HG02759 (cell line): Measurements from ENCODE around the gene LSMEM2.
"Not testable (repeated sequence)": the region's sequence is repeated elsewhere in the genome, so short reads cannot be mapped to it uniquely, and the experiment has no call there.

Source experiments
- ATAC-seq: cut with Tn5 transposase; IDR thresholded peaks from one replicate; pipeline ENCODE4 v1.9.1; 2021; ENCODE audit warnings: mild to moderate bottlenecking, moderate library complexity; ENCODE audit not compliant: unreplicated experiment

Gene LSMEM2

GRCh38 chr3:50297896-50298725 lies 19.2 kb downstream of the LSMEM2 start:
- ATAC-seq, result no peak

- peak; percentile 88 for ATAC-seq
Observed at GRCh38 chr3:50298836-50299637, 20.1 kb downstream of the LSMEM2 start, which contains the start of the genes HYAL3 and NAA80. TSS of gene HYAL3 (minus strand) at chr3:50299405. CDS start at chr3:50295602, 3,803 bp downstream. TSS of gene NAA80 (minus strand) at chr3:50299405. CDS start at chr3:50297463, 1,942 bp downstream.

- no peak for ATAC-seq
Observed at GRCh38 chr3:50299638-50299928, 20.7 kb downstream of the LSMEM2 start.

GRCh38 chr3:50299929-50300680 lies 21.2 kb downstream of the LSMEM2 start:
- ATAC-seq, result no peak

- no peak for ATAC-seq
Observed at GRCh38 chr3:50300681-50301254, 21.9 kb downstream of the LSMEM2 start.

- no peak for ATAC-seq
Observed at GRCh38 chr3:50302095-50303012, 23.5 kb downstream of the LSMEM2 start.

- no peak for ATAC-seq
Observed at GRCh38 chr3:50303013-50303815, 24.3 kb downstream of the LSMEM2 start, which contains the start of gene HYAL1. TSS of gene HYAL1 (minus strand) at chr3:50303574. CDS start at chr3:50302956, 618 bp downstream.

- no peak for ATAC-seq
Observed at GRCh38 chr3:50304601-50305000, 25.7 kb downstream of the LSMEM2 start.

GRCh38 chr3:50312041-50312440 lies 33.2 kb downstream of the LSMEM2 start:
- ATAC-seq, result not testable (repeated sequence)

GRCh38 chr3:50314342-50314741 lies 35.5 kb downstream of the LSMEM2 start:
- no peak for ATAC-seq

- ATAC-seq, result no peak
Observed at GRCh38 chr3:50314816-50315215, 35.9 kb downstream of the LSMEM2 start.

- ATAC-seq, result no peak
Observed at GRCh38 chr3:50316657-50317242, 37.9 kb downstream of the LSMEM2 start.

- no peak for ATAC-seq
Observed at GRCh38 chr3:50317300-50317699, 38.4 kb downstream of the LSMEM2 start.

GRCh38 chr3:50318163-50318562 lies 39.3 kb downstream of the LSMEM2 start:
- no peak for ATAC-seq

GRCh38 chr3:50318615-50319014 lies 39.7 kb downstream of the LSMEM2 start:
- ATAC-seq, result no peak

GRCh38 chr3:50319181-50319893 lies 40.5 kb downstream of the LSMEM2 start:
- ATAC-seq, result no peak

GRCh38 chr3:50319894-50320625 lies 41.2 kb downstream of the LSMEM2 start:
- ATAC-seq, result no peak
